ENCODE results near the gene SMIM5.
"Not testable (repeated sequence)": the region's sequence is repeated elsewhere in the genome, so short reads cannot be mapped to it uniquely, and the experiment has no call there.

The SMIM5 gene

DNA sequence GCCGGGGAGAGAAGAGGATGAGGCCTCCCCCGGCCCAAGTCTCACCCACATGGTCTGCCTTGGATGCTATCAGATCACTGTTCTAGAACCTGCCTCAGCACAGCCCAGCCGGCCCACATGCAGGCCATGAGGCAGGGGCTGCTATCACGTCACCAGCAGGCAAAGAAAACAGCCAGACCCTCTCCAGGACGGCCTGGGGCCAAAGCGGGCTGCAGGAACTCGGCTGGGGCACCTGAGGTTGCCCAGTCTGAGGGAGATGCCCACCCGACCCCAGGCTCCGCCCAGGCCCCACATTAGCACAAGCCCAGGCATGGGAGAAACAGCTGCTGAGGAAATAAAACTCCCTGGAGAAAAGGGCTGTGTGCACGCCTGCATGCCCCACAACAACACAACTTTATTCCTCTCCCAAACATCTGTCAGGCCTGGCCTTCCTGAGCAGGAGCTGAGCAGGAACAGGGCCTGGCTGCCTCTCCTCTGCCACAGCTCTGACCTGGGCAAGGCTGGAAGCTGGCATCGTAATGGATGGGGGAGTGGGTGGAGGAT is 6.7 kb upstream of the SMIM5 start:
- no peak for DNase-seq

- no peak for DNase-seq
Observed at GRCh38 chr17:75627094-75627493, 6.1 kb upstream of the SMIM5 start.

GRCh38 chr17:75628425-75628824 is 4.8 kb upstream of the SMIM5 start:
- no peak for DNase-seq

- no peak for DNase-seq
Observed at GRCh38 chr17:75629157-75629556, 4.1 kb upstream of the SMIM5 start.

- DNase-seq = no peak
Observed at GRCh38 chr17:75630071-75630917, 2.9 kb upstream of the SMIM5 start.

GRCh38 chr17:75631353-75631752 is 1.9 kb upstream of the SMIM5 start:
- DNase-seq = no peak

- no peak for DNase-seq
Observed at GRCh38 chr17:75632428-75632827, 806 bp upstream of the SMIM5 start.

GRCh38 chr17:75633486-75634375 is 497 bp downstream of the SMIM5 start:
- DNase-seq = peak; percentile 85

DNA sequence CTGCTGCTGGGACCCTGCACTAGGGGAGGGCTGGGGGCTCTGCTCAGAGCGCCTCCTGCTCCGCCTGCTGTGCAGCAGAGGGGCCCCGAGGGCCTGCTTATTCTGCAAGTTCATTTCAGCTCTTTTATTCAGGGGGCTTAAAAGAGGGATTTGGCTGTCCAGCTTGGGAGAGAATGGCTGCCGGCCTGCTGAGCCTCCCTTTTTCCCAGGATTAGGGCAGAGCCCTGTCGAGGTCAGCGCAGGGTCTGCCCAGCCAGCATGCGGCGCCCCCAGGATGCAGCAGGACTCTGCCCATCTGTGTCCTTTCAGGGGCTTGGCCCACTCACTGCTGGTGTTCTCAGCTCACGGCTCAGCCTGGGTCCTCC is 1.1 kb downstream of the SMIM5 start:
- DNase-seq = no peak

GRCh38 chr17:75634754-75635609 is 1.7 kb downstream of the SMIM5 start:
- DNase-seq = no peak

GRCh38 chr17:75635610-75636202 is 2.5 kb downstream of the SMIM5 start:
- DNase-seq = no peak

DNA sequence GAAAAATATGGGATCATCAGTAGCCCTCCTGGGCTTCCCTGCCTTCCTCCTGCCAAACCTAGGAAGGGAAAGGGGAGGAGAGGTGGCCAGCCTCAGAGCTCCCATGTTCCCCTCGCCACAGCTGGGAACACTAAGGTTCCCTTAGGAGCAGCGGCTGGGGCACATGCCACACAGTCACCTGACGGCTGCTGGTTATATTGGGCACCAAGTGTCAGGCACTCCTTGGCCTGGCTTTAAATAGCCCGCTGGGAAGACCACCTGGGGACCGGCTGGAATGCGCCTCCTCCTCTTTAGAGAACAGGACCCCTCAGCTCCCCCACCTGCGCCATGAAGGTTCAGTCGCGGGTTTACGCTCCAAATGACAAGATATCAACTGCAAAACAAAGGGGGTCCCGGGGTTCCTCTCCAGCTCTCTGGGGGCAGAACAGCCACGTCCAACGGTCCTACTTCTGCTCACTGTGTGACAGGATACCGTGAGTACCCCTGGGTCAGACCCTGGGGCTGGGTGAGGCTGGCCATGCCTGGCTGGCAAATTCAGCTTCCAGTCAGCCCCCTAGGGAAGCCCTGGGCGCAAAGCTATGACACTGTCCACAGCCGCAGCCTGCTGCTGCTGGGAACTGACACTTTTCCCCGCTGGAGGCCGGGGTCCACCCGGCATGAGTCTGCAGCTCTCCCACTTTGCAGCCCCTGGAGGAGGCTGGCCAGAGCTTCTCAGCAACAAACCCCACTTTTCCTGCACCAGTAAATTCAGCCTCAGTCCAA is 3.3 kb downstream of the SMIM5 start:
- no peak for DNase-seq

GRCh38 chr17:75637143-75637538 is 3.9 kb downstream of the SMIM5 start:
- no peak for DNase-seq

DNA sequence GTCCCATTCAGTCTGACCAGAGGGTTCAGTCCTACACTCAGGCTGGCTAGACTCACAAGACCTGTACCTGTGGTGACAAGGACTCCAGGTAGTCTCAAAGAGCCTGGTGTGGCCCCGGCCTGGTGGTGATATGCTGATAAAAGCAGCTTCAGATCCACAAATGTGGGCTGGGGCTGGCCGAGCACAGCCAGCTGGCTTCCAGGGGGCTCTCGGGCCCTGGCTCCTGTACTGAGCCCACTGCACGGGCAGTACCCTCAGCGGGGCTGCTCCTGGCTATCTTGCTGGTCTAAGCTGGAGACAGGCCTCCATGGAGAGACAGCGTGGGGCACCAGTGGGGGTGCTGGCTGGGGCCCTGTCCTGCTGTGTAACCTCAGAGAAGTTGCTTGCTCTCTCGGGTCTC is 4.3 kb downstream of the SMIM5 start:
- no peak for DNase-seq

- DNase-seq = not testable (repeated sequence)
Observed at GRCh38 chr17:75638039-75638438, 4.8 kb downstream of the SMIM5 start.

DNA sequence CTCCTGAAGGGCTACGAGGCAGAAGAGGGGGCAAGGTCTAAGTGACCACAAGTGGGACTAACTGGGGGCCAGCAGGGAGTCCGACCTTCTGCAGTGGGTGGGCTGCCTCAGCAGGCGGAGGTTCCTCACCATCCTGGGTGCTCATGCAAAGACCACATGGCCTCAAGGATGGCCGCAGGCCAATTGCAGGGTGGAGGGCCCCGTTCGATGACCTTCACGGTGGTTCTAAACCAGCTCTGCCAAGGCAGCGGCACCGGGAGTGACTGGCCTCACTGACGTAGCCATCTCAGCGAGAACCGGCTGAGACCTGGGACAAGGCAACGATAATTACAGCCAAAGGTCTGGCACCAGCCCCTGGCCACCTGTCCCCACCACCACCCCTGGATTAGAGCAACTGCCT is 5.7 kb downstream of the SMIM5 start:
- DNase-seq = no peak

- no peak for DNase-seq
Observed at GRCh38 chr17:75639327-75639726, 6.1 kb downstream of the SMIM5 start.

DNA sequence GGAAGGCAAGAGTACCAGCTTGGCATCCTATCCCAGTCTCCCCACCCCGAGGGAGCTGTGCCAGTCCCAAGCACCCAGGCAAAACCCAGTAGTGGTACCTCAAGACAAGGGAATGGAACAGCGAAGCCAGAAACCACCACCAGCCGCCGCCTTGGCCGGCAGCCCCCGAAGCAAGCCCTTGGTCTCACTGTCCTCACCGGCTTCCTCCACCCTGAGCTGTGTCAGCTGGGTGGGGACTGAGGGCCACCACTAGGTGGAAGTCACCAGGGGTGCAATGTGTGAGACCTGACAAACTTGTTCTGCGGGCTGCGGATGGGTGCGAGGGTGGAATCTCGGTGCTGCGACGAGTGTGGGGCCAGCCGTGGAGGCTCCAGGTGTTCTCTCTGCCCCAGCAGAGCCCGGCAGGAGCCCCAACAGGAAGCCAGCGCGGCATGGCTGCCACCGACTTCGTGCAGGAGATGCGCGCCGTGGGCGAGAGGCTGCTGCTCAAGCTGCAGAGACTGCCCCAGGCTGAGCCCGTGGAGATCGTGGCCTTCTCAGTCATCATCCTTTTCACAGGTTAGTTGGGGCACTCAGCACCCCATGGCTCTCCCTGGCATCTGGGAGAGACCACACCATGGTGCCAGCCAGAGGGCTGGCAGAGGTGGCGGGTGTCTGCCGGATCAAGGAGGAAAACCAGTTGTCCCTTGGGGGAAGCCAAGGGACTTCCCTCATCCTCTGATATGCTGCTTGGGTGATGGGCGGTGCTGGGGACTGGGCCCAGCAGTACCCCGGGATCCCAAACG is 6.7 kb downstream of the SMIM5 start:
- DNase-seq = no peak

DNA sequence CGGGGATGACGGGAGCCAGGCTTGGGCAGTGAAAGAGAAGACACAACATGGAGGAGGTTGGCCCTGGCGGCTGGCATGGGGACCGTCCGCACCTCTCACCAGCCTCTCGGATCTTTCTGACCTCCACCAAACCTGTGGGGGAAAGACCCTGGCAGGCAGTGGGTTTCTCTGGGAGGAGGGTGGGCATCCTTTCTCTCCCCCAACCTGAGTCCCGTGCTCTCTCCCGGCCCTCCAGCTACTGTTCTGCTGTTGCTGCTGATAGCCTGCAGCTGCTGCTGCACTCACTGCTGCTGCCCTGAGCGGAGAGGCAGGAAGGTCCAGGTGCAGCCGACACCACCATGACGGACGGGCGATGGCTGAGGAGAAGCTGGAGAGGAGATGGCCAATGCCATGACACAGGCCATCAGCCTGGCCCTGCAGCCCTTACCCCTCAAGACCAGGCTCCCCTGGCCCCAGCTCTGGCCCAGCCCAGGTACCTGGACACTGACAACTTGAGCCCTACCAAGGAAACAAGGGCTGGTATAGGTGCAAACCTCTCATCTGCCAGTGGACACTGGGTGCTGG is 7.4 kb downstream of the SMIM5 start:
- no peak for DNase-seq

GRCh38 chr17:75641343-75641742 is 8.1 kb downstream of the SMIM5 start:
- no peak for DNase-seq

All from SHP77 treated with DMSO at 0.1 percent for 48 hours (cell line).